Vagina (tissue), 2 donors: ENCODE results near the gene HP.

Experiments used
- CTCF ChIP-seq, 3 experiments: fragments of 450-650 bp in 2 of 3; fragments of 200-600 bp in 1 of 3; sonication (generic) in 1 of 3; IDR thresholded peaks; one replicate each; pipeline ENCODE4 v1.5.1; 2017 to 2019; ENCODE audit warnings: antibody characterized with exemption in 3 of 3, mild to moderate bottlenecking in 2 of 3, moderate library complexity in 2 of 3
- POLR2A ChIP-seq, 2 donors: fragments of 450-650 bp; IDR thresholded peaks; one replicate each; pipeline ENCODE4 v1.6.1; 2017; ENCODE audit warnings: antibody characterized with exemption in 2 of 2, mild to moderate bottlenecking in 2 of 2, moderate library complexity in 2 of 2

GRCh38 chr16:72009779-72010178 lies 44.5 kb upstream of the HP start:
- TF ChIP-seq CTCF (IDR thresholded peaks at IDR 0.05) = no peak
- no peak for TF ChIP-seq POLR2A (IDR thresholded peaks at IDR 0.05)
